ENCODE results near the gene EFNA4.

The EFNA4 gene

GRCh38 chr1:155076371-155076770 lies 12.8 kb downstream of the EFNA4 start:
- TF ChIP-seq CTCF (conservative IDR thresholded peaks at IDR 0.05) = no peak
- TF ChIP-seq ZFX (IDR thresholded peaks at IDR 0.05) = no peak
- H3K27ac ChIP-seq = no peak overlapping the region

GRCh38 chr1:155077346-155077745 lies 13.8 kb downstream of the EFNA4 start:
- TF ChIP-seq CTCF (conservative IDR thresholded peaks at IDR 0.05) (no peak), ZFX (IDR thresholded peaks at IDR 0.05) (no peak)
- peak overlapping the region; percentile 82; the same call in 1 of the 2 replicates for H3K27ac ChIP-seq

GRCh38 chr1:155077758-155078445 lies 14.4 kb downstream of the EFNA4 start:
- peak overlapping the region; percentile 82 for H3K27ac ChIP-seq
- TF ChIP-seq ZFX (IDR thresholded peaks at IDR 0.05) = no peak
- TF ChIP-seq CTCF (conservative IDR thresholded peaks at IDR 0.05) = no peak

- TF ChIP-seq CTCF (conservative IDR thresholded peaks at IDR 0.05) = no peak
- peak within 1 kb of the TSS; percentile 82 for H3K27ac ChIP-seq
These were observed 15.1 kb downstream of the EFNA4 start, which contains the start of gene EFNA3 for GRCh38 chr1:155078469-155079209. TSS of gene EFNA3 (plus strand) at chr1:155078837. CDS start at chr1:155078942, 105 bp downstream.

GRCh38 chr1:155079210-155079486 lies 15.6 kb downstream of the EFNA4 start:
- TF ChIP-seq ZFX (IDR thresholded peaks at IDR 0.05) = no peak
- no peak for TF ChIP-seq CTCF (conservative IDR thresholded peaks at IDR 0.05)
- peak overlapping the region; percentile 82 for H3K27ac ChIP-seq

- TF ChIP-seq CTCF (conservative IDR thresholded peaks at IDR 0.05) = no peak
- TF ChIP-seq ZFX (IDR thresholded peaks at IDR 0.05) = no peak
- peak overlapping the region; percentile 82 for H3K27ac ChIP-seq
These were observed 16.2 kb downstream of the EFNA4 start for GRCh38 chr1:155079487-155080311.
